IPS DF 6.9 (cell line): ENCODE measurements around the gene FCN1.

Experiments
- DNase-seq: peaks from one replicate; pipeline ENCODE4 v3.0.0-alpha.2; 2013; ENCODE audit warnings: low read depth, low spot score
- H3K27ac ChIP-seq: one replicate; pipeline ENCODE4 v1.5.1; 2013; ENCODE audit warnings: low read length, control low read depth
- H3K27me3 ChIP-seq: 2 replicates; pipeline ENCODE4 v1.6.1; 2013; ENCODE audit warnings: mild to moderate bottlenecking, low read length; ENCODE audit not compliant: control insufficient read depth, insufficient read depth
- H3K36me3 ChIP-seq: 2 replicates; pipeline ENCODE4 v1.6.1; 2013; ENCODE audit warnings: low read length; ENCODE audit not compliant: control insufficient read depth, insufficient read depth
- H3K4me1 ChIP-seq: 2 replicates; pipeline ENCODE4 v1.6.1; 2013; ENCODE audit warnings: low read length; ENCODE audit not compliant: control insufficient read depth, insufficient read depth
- H3K4me3 ChIP-seq: 2 replicates; pipeline ENCODE4 v1.5.1; 2013; ENCODE audit warnings: mild to moderate bottlenecking, low read length
- H3K9me3 ChIP-seq: 2 replicates; pipeline ENCODE4 v1.6.1; 2013; ENCODE audit warnings: low read length, inconsistent platforms; ENCODE audit not compliant: control insufficient read depth, insufficient read depth
- WGBS: extraction: QIAGEN DNeasy Blood & Tissue Kit; methylation state at CpG from one replicate; pipeline ENCODE4 v1.1.7; 2013; ENCODE audit warnings: mixed read lengths, missing lambda C conversion rate; ENCODE audit not compliant: insufficient read length, insufficient coverage; 5-methylcytosine and 5-hydroxymethylcytosine counted together

FCN1 gene

DNA sequence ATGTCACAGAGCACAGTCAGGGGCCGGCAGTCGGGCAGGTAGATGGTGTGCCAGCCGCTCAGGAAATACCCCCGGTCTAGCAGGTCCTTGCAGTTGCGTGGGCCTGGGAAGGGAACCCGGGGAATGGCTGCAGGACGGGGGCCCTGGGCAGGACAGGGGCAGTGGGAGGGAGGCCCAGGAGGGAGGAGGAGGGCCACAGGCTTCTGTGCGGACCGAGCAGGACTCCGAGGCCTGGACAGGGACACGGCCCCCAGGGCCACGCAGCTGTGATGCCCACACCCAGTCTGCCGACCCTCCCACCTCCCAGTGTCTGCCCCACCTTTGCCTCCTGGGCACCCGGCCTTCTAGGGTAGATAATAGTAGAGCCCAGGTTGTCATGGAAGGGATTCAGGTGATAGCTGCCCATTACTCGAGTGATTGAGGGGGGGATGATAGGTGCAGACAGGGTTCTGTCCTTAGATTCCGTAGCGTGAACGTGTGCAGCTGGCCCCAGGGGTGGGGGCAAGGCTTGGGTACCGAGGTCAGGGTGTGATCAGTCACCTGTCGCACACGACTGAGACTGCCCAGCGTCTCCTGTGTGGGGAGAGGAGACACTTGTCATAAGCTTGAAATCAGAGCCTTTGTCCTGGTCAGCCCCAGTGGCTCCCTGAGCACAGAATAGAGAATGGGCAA lies 4.5 kb downstream of the FCN1 start:
- Histone ChIP-seq H3K4me1 (no peaks in the 10 kb centered on the region), H3K9me3 (no peaks in the 10 kb centered on the region), H3K4me3 (no peak overlapping the region), H3K27me3 (no peaks in the 10 kb centered on the region), H3K36me3 (no peaks in the 10 kb centered on the region), H3K27ac (no peak overlapping the region)
- no peak for DNase-seq
- WGBS = no CpG with 5 or more reads among the region's 22 CpGs

DNA sequence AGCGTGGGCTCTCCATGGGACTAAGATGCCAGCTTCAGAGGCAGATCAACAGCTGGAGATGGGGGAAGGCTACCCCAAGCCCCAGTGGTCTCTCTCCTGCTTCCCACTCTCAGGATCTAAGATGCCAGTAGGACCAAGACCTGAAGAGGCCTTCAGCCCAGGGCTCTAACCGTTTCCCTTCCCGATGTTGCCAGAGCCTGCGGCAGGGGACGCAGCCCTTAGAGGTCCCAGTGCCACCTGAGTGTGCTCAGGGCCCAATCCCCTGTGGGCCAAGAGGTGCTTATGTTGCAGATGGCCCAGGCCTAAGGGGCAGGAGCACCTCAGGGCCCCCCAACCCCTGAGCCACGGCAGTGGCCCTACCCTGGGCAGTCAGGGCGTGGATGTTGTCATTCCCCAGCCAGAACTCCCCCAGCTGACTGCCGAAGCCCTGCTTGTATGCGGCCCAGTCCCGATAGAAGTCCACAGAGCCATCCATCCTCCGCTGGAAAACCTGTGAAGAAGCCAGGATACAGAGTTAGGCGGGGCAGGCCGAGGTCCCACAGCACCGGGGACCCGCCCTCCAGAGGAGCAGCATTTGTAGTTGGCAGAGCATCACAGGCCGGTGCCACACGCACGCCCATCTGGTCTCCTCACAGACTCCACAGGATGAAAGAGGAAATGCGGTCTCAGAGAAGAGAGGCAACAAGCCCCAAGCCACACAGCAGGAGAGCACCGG lies 5.4 kb downstream of the FCN1 start:
- Histone ChIP-seq H3K4me1 (no peaks in the 10 kb centered on the region), H3K36me3 (no peaks in the 10 kb centered on the region), H3K9me3 (no peaks in the 10 kb centered on the region), H3K4me3 (no peak overlapping the region), H3K27ac (no peak overlapping the region), H3K27me3 (no peaks in the 10 kb centered on the region)
- no peak for DNase-seq
- WGBS = no CpG with 5 or more reads among the region's 20 CpGs

DNA sequence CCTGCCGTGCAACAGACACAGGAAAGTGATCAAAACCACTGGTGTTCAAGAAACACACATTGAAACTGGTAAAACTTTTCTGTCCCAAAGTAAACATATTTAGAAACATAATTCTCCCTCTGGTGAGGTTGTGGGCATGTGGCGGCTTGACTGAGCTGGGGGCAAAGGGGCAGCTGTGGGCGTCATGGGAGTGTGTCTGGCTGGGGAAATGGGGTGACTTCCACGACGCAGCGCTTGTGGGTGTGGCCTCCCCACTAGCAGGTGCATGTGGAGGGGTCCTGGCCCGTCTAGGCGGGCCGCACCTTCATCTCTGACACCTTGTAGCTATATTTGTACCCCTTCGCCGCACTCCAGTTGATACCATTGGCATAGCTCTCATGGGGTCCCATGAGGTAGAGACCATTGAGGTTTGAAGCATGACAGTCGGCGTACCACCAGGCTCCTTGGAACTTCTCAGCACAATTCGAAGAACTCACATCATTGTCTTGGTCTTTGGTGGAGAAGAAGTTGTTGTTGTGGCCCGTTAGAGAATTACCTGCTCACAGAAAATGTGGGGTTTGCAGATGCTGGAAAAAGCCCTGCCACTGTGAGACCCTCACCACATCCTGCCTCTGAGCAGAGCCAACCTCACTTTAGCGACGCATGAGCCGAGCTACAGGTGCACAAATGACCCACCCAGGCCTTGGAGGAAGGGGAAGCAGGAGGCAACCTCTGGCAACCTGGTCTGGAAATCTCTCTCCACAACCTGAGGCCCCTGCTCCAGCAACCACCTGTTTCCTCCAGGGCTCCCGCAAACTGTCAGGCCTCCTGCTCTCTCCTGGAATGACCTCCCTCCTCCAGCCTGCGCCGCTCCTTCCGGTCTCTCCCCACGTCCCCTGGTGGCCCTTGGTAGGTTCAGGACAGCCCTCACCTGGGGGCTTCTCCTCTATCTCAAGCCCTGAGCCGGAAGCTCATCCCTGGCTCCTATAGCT lies 7.9 kb downstream of the FCN1 start:
- H3K36me3 ChIP-seq = no peaks in the 10 kb centered on the region
- no peaks in the 10 kb centered on the region for H3K27me3 ChIP-seq
- no peak overlapping the region for H3K4me3 ChIP-seq
- no peaks in the 10 kb centered on the region for H3K9me3 ChIP-seq
- H3K4me1 ChIP-seq = no peaks in the 10 kb centered on the region
- DNase-seq = no peak
- no peak overlapping the region for H3K27ac ChIP-seq
- no CpG with 5 or more reads among the region's 24 CpGs for WGBS

DNA sequence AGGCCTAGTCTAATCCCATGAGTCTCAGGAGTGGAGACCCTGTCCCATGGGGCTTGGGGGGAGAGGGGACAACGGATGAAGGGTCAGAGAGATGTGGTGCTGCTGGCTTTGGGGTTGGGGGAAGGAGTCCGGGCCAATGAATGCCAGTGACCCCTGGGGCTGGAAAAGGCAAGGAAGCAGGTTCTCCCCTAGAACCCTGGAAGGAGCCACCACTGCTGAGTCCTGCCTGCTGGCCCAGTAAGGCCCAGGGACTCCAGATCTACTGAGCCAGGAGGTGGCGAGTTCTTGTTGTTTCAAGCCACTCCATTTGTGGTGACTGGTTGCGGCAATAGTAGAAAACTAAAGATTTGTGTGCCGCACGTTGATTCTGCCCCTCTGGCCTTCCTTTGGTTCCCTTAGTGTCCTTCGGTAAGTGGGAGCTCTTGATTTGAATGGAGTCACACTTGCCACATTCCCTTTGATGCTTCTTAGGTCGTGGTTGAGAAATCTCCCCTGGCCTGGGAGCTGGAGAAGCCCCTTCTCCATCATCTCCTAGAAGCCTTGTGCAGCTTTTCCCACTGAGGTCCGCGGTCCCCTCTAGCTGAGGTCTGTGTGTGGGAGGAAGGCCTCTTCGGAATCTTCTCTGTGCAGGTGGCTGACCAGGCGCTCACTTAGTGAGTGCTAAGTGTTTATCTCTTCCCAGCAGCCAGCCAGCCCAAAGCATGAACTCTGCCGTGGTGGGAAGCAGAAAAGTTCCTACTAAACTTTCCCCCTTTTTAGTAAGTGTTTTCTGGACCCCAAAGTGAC lies 9.0 kb downstream of the FCN1 start:
- no peak for DNase-seq
- WGBS = no CpG with 5 or more reads among the region's 13 CpGs

DNA sequence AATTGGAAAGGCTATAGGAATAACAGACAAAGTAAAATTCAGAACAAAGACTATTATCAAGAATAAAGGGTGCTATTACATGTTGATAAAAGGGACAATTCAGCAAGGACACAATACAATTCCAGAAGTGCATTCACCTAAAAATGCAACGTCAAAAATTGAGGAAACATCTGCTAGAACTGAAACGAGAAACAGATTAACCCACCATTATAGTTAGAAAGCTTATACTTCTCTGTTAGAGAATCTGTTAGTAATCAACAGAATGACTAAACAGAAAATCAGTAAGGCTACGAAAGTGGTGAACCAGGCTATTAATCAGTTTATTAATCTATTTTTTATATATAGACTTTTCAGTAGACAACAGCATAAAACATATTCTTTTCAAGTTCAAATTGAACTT lies 14.8 kb downstream of the FCN1 start:
- no peak overlapping the region for H3K4me3 ChIP-seq
- no peak for DNase-seq
- H3K27ac ChIP-seq = no peak overlapping the region
- H3K27me3 ChIP-seq = no peaks in the 10 kb centered on the region
- no peaks in the 10 kb centered on the region for H3K9me3 ChIP-seq
- H3K4me1 ChIP-seq = no peaks in the 10 kb centered on the region
- no peaks in the 10 kb centered on the region for H3K36me3 ChIP-seq
- WGBS = no CpG with 5 or more reads among the region's 3 CpGs

More for the DNA sequence above, 9.0 kb downstream of the FCN1 start:
- no peaks in the 10 kb centered on the region for H3K36me3 ChIP-seq
- no peaks in the 10 kb centered on the region for H3K27me3 ChIP-seq
- no peaks in the 10 kb centered on the region for H3K4me1 ChIP-seq
- H3K27ac ChIP-seq = no peak overlapping the region
- H3K9me3 ChIP-seq = no peaks in the 10 kb centered on the region
- no peak overlapping the region for H3K4me3 ChIP-seq

DNA sequence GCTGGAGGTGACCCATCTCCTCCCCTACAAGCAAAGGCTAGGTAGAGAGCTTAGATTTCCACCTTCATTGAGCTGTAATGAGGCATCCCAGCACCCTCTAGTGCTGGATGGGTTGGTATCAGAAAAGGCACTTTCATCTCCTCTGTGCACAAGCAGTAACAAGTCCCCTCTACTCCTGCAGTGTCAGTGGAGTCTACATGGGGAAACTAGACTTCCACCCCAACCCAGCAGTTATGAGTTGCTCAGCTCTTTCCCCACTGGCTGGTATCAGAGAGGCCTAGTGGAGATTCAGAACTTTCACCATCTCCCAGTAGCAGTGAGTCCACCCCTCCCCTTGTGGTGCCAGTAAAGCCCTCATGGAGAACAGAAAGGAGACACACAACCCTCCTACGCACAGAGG lies 17.9 kb downstream of the FCN1 start:
- WGBS = no CpG with 5 or more reads among the region's 1 CpG

DNA sequence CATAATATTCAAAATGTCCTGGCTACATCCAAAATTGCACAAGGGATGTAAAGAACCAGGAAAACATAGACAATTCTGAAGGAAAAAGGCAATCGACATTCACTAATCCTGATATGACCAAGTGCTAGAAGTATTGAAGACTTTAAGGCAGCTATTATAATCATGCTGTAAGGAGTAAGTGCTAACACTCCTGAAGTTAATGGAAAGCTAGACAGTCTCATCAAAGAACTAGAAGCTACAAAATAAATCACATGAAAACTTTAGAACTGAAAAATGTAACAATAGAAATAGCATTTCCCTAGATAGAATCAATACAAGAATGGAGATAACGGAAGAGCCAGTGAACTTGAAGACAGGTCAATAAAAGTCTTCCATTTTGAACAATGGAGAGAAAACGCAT lies 18.5 kb downstream of the FCN1 start:
- H3K27ac ChIP-seq = no peak overlapping the region
- no CpG with 5 or more reads among the region's 3 CpGs for WGBS

More for the DNA sequence above, 17.9 kb downstream of the FCN1 start:
- Histone ChIP-seq H3K27ac (no peak overlapping the region), H3K4me1 (no peaks in the 10 kb centered on the region), H3K4me3 (no peak overlapping the region), H3K9me3 (no peaks in the 10 kb centered on the region), H3K36me3 (no peaks in the 10 kb centered on the region), H3K27me3 (no peaks in the 10 kb centered on the region)
- DNase-seq = no peak

DNA sequence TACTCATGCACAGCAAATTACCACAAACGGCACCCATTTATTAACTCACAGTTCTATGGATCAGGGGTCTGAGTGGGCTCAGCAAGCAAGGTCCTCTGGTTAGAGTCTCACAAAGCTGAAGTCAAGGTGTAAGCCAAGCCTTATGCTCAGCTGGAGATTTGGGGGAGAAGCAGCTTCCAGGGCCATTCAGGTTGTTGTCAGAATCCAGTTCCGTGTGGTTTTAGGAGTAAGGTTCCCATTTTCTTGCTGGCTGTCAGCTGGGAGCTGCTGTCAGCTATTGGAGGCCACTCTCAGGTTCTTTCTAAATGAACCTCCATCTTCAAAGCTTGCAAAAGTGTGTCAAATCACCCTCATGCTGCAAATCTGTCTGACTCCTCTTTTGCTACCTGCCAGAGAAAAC lies 19.4 kb downstream of the FCN1 start:
- Histone ChIP-seq H3K27ac (no peak overlapping the region), H3K4me3 (no peak overlapping the region), H3K36me3 (no peaks in the 10 kb centered on the region), H3K4me1 (no peaks in the 10 kb centered on the region), H3K9me3 (no peaks in the 10 kb centered on the region), H3K27me3 (no peaks in the 10 kb centered on the region)
- DNase-seq = no peak
- no CpG with 5 or more reads among the region's 2 CpGs for WGBS

More for the DNA sequence above, 18.5 kb downstream of the FCN1 start:
- Histone ChIP-seq H3K9me3 (no peaks in the 10 kb centered on the region), H3K4me3 (no peak overlapping the region), H3K27me3 (no peaks in the 10 kb centered on the region), H3K36me3 (no peaks in the 10 kb centered on the region), H3K4me1 (no peaks in the 10 kb centered on the region)
- no peak for DNase-seq

DNA sequence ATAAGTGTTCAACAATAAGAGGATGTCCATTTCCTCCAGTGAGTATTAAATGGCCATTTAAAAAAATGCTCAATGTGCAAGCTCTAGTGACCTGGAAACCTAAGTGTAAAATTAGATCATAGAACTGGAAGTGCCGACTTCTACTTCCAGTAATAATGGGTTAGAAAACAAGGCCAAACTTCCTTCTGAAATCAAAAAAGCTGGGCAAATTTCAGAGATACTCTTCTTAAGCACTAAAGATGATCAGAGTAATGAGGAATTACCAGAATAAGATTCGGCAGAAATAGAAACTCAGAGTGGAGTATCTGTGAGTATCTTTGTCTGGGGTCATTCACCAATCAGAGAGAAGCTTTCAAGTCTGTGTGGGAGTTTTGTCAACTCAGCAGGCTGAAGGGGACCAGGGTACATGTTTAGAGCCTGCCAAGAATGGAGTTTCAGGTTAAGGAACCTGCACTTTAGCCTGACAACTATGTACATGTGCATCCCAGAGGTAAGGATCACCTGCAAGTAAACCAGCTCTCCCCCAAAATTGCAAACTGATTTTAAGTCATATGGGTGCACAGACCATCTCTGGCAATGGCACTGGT lies 20.0 kb downstream of the FCN1 start:
- Histone ChIP-seq H3K4me1 (no peaks in the 10 kb centered on the region), H3K9me3 (no peaks in the 10 kb centered on the region), H3K27ac (no peak overlapping the region), H3K36me3 (no peaks in the 10 kb centered on the region), H3K4me3 (no peak overlapping the region), H3K27me3 (no peaks in the 10 kb centered on the region)
- no CpG with 5 or more reads among the region's 2 CpGs for WGBS
- no peak for DNase-seq
